Caco-2 (cell line): Measurements from ENCODE around the gene RND3. TPM values are rescaled to one million over a fixed set of nuclear protein-coding genes. Genes with fewer than 3 reads are reported as not detected.
A peak's percentile ranks its signal among the peaks of the same experiment; 100 is the strongest.

ENCODE experiments used
- BruUV-seq: library from RNA; stranded (reverse); fragments of 400-500 nt; replicated peaks from 2 replicates; lab custom pipeline; 2021; lab: Mats Ljungman, UMichigan
- CTCF ChIA-PET: fragments of 300-600 bp; sonication (Branson Sonifier 250); formaldehyde crosslinking; loops from one replicate; lab custom pipeline; 2022; ENCODE audit warnings: antibody characterized with exemption; lab: Charles Lee
- POLR2A ChIA-PET: fragments of 300-600 bp; sonication (Branson Sonifier 250); formaldehyde crosslinking; loops from one replicate; lab custom pipeline; 2022; ENCODE audit warnings: antibody characterized with exemption; lab: Charles Lee
- DNase-seq, 2 experiments: peaks; one replicate each; pipeline versions ENCODE4 v3.0.0 to v3.0.0-alpha.2; 2020 to 2022
- H3K27me3 ChIP-seq: replicated peaks from 2 replicates; pipeline ENCODE4 v1.6.0; 2011; ENCODE audit warnings: low read length; ENCODE audit not compliant: control insufficient read depth, insufficient read depth
- H3K36me3 ChIP-seq: 2 replicates; pipeline ENCODE4 v1.5.1; 2011; ENCODE audit warnings: low read length; ENCODE audit not compliant: control insufficient read depth, insufficient read depth
- H3K4me1 ChIP-seq: fragments of 250-450 bp; sonication (Bioruptor Pico); 2 replicates; pipeline ENCODE4 v1.5.1; 2020; ENCODE audit warnings: mild to moderate bottlenecking
- H3K4me3 ChIP-seq: 2 replicates; pipeline ENCODE4 v1.5.1; 2011; ENCODE audit warnings: low read depth, mild to moderate bottlenecking, control low read depth, low read length
- H3K9me3 ChIP-seq: fragments of 250-450 bp; sonication (Bioruptor Pico); 2 replicates; pipeline ENCODE4 v1.5.1; 2020; ENCODE audit warnings: mild to moderate bottlenecking, moderate library complexity
- H3K27ac Mint-ChIP-seq: one replicate; pipeline ENCODE4 v1.8.0; 2022; ENCODE audit warnings: mixed read lengths; ENCODE audit not compliant: unreplicated experiment
- H3K27me3 Mint-ChIP-seq: one replicate; pipeline ENCODE4 v1.8.0; 2022; ENCODE audit warnings: mixed read lengths; ENCODE audit not compliant: insufficient read depth, unreplicated experiment
- H3K36me3 Mint-ChIP-seq: one replicate; pipeline ENCODE4 v1.8.0; 2022; ENCODE audit warnings: mild to moderate bottlenecking, mixed read lengths; ENCODE audit not compliant: insufficient read depth, unreplicated experiment
- H3K4me1 Mint-ChIP-seq: one replicate; pipeline ENCODE4 v1.8.0; 2022; ENCODE audit warnings: low read depth, mixed read lengths; ENCODE audit not compliant: unreplicated experiment
- H3K4me3 Mint-ChIP-seq: one replicate; pipeline ENCODE4 v1.8.0; 2022; ENCODE audit warnings: mild to moderate bottlenecking, moderate library complexity, mixed read lengths; ENCODE audit not compliant: unreplicated experiment
- H3K9me3 Mint-ChIP-seq: one replicate; pipeline ENCODE4 v1.8.0; 2022; ENCODE audit warnings: mixed read lengths; ENCODE audit not compliant: unreplicated experiment
- CTCF ChIP-seq, 2 experiments: fragments of 200-600 bp in 1 of 2; IDR thresholded peaks; 1 replicate in 1 of 2; 2 replicates in 1 of 2; pipeline versions ENCODE4 v1.5.1 to v1.8.0; 2011 to 2022; ENCODE audit warnings: antibody characterized with exemption in 1 of 2, control low read depth in 1 of 2, inconsistent platforms in 1 of 2, low read depth in 1 of 2, low read length in 1 of 2, mild to moderate bottlenecking in 1 of 2, moderate library complexity in 1 of 2; ENCODE audit not compliant: insufficient read depth in 1 of 2, severe bottlenecking in 1 of 2, unreplicated experiment in 1 of 2
- intact Hi-C: fragments of 100-400 bp; cut with micrococcal nuclease; formaldehyde crosslinking; loops from one replicate; pipeline ENCODE4 v1.10.0; 2022; ENCODE audit not compliant: unreplicated experiment
- total RNA-seq: library from RNA; stranded (reverse); gene quantifications from 2 replicates; pipeline ENCODE4 v1.2.3, GENCODE V29; 2022

RND3 gene
- total RNA-seq, 1 experiment from 2014 or later = 75.0 TPM

- Mint-ChIP-seq H3K36me3 (peaks cover 93% of the 10 kb centered on the region), H3K27me3 (no peaks in the 10 kb centered on the region), H3K4me1 (peaks cover 72% of the 10 kb centered on the region), H3K4me3 (peak overlapping the region; percentile 69), H3K9me3 (peaks cover 6% of the 10 kb centered on the region), H3K27ac (peak overlapping the region; percentile 84)
- no peak for TF ChIP-seq CTCF (IDR thresholded peaks at IDR 0.05; ENCODE audit: insufficient read depth in 1 of 2, low read depth in 1 of 2, low read length in 1 of 2, severe bottlenecking in 1 of 2, unreplicated experiment in 1 of 2)
- H3K4me3 ChIP-seq = no peak overlapping the region
- CTCF ChIA-PET = interaction anchor here (1.0 kb wide), 1 partner anchor 70 kb away, joined by 3 read pairs; no protein-coding TSS in a partner anchor
- no peak for DNase-seq
- intact Hi-C loops = loop anchor here (2.0 to 10.0 kb wide), 2 partner anchors 65 to 551 kb away; no protein-coding TSS in a partner anchor
- H3K27me3 ChIP-seq = no peaks in the 10 kb centered on the region
- peaks cover 95% of the 10 kb centered on the region for H3K4me1 ChIP-seq
- POLR2A ChIA-PET = no interaction called here
- H3K9me3 ChIP-seq = no peaks in the 10 kb centered on the region
- BruUV-seq = no TSS peak
- H3K36me3 ChIP-seq = peaks cover 2% of the 10 kb centered on the region
Measured at GRCh38 chr2:150475479-150476250, 11.8 kb downstream of the RND3 start.

GRCh38 chr2:150474326-150475074, 13.0 kb downstream of the RND3 start:
- ChIA-PET CTCF (no interaction called here), POLR2A (interaction anchor here (1.1 kb wide), 1 partner anchor 11 kb away, joined by 4 read pairs; no protein-coding TSS in a partner anchor)
- BruUV-seq = no TSS peak
- H3K4me1 Mint-ChIP-seq = peaks cover 74% of the 10 kb centered on the region
- H3K4me1 ChIP-seq = peaks cover 89% of the 10 kb centered on the region
- H3K4me3 Mint-ChIP-seq = peak overlapping the region; percentile 6
- H3K27me3 ChIP-seq = no peaks in the 10 kb centered on the region
- H3K36me3 ChIP-seq = peaks cover 7% of the 10 kb centered on the region
- no peak for TF ChIP-seq CTCF (IDR thresholded peaks at IDR 0.05; ENCODE audit: insufficient read depth in 1 of 2, low read depth in 1 of 2, low read length in 1 of 2, severe bottlenecking in 1 of 2, unreplicated experiment in 1 of 2)
- peaks cover 6% of the 10 kb centered on the region for H3K9me3 Mint-ChIP-seq
- no peak for DNase-seq
- H3K4me3 ChIP-seq = no peak overlapping the region
- H3K36me3 Mint-ChIP-seq = peaks cover 93% of the 10 kb centered on the region
- H3K27me3 Mint-ChIP-seq = no peaks in the 10 kb centered on the region
- peak overlapping the region; percentile 45 for H3K27ac Mint-ChIP-seq
- no peaks in the 10 kb centered on the region for H3K9me3 ChIP-seq
- intact Hi-C loops = loop anchor here (10.0 kb wide), 1 partner anchor 550 kb away; no protein-coding TSS in a partner anchor

- POLR2A ChIA-PET = interaction anchor here (0.7 kb wide), 2 partner anchors 11 to 13 kb away, joined by 4 to 5 read pairs; no protein-coding TSS in a partner anchor
Measured at GRCh38 chr2:150473767-150474166, 13.7 kb downstream of the RND3 start.

More at GRCh38 chr2:150473767-150474166, 13.7 kb downstream of the RND3 start:
- peaks cover 82% of the 10 kb centered on the region for H3K4me1 ChIP-seq
- H3K4me1 Mint-ChIP-seq = peaks cover 71% of the 10 kb centered on the region
- no TSS peak for BruUV-seq
- H3K9me3 ChIP-seq = no peaks in the 10 kb centered on the region
- no peak for TF ChIP-seq CTCF (IDR thresholded peaks at IDR 0.05; ENCODE audit: insufficient read depth in 1 of 2, low read depth in 1 of 2, low read length in 1 of 2, severe bottlenecking in 1 of 2, unreplicated experiment in 1 of 2)
- H3K27me3 Mint-ChIP-seq = no peaks in the 10 kb centered on the region
- peak; percentile 47 to 51 for DNase-seq
- H3K36me3 ChIP-seq = peaks cover 7% of the 10 kb centered on the region
- CTCF ChIA-PET = no interaction called here
- peak overlapping the region; percentile 45 for H3K27ac Mint-ChIP-seq
- intact Hi-C loops = loop anchor here (1.0 to 10.0 kb wide), 3 partner anchors 67 to 739 kb away; no protein-coding TSS in a partner anchor
- H3K4me3 Mint-ChIP-seq = peak overlapping the region; percentile 6
- H3K36me3 Mint-ChIP-seq = peaks cover 98% of the 10 kb centered on the region
- H3K27me3 ChIP-seq = no peaks in the 10 kb centered on the region
- H3K4me3 ChIP-seq = no peak overlapping the region
- peaks cover 6% of the 10 kb centered on the region for H3K9me3 Mint-ChIP-seq
